ENCODE results near the gene ZNF862.

ZNF862 gene

DNA sequence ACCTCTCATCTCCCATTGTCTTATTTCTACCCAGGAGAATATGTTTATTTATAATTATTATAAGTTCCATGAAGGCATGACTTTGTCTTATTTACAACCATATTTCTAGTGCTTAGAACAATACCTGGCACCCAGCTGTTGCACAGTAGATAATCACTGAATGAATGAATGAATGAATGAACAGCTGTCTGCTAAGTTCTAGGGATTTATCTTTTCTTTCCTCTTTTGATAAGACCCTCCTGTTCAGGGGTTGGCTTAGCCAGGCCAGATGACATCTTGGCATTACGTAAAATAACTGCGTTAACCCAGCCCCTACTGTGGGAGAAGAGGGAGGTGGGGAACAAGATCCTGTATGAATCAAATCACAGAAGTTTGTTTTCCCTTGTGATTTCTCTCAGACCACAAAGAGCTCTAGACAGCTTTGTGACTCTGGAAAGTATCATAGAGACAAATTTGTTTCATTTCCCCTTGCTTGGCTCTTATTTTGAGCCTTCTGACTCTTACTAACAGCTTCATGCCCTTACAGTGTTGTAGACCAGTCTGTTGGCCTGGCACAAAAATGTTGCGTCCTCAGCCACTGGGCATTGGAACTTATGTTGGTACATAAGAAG is 8.4 kb downstream of the ZNF862 start:
- no peak for DNase-seq

- no peak for DNase-seq
Measured at GRCh38 chr7:149849174-149849573, 11.0 kb downstream of the ZNF862 start.

GRCh38 chr7:149850007-149850594 is 11.9 kb downstream of the ZNF862 start:
- no peak for DNase-seq

DNA sequence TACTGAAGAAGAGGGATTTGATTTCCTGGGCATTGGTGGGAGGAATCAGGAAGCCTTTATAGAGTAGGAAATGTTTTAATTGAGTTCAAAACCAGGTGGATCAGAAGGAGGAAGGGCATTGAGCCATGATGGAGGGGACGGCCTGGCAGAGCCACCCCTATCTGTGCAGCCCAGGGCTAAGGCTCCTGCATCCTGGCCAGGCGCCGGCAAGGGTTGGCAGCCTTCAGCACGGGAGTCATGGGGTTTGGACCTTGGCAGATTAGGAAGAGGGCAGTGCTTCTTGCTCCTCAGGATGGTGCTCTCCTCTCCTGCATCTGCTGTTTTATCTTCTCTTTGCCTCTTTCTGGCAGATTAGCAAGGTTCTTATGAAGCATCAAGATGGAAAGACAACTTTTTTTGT is 12.5 kb downstream of the ZNF862 start:
- DNase-seq: no peak

- no peak for DNase-seq
Measured at GRCh38 chr7:149851449-149851848, 13.3 kb downstream of the ZNF862 start.

GRCh38 chr7:149853157-149853556 is 15.0 kb downstream of the ZNF862 start:
- no peak for DNase-seq

- no peak for DNase-seq
Measured at GRCh38 chr7:149854611-149855360, 16.6 kb downstream of the ZNF862 start.

GRCh38 chr7:149855361-149856305 is 17.5 kb downstream of the ZNF862 start:
- DNase-seq: no peak

DNA sequence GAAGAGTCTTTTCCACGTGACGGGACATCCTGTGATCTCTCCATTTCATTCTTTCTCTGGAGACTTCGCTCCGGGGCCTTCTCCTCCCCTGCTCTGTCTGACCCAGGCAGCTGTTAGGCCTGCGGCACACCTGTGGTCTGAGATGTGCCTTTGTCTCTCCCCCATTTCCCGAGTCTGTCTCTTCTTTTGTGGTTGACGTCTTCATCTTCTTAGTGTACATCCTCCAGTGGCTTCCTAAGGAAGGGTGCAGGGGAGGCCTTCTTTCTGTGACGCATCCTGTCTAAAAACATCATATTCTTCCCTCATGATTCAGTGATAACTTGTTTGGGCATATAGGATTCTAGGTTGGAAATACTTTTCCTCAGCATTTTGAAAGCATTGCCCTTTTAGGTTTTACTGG is 18.4 kb downstream of the ZNF862 start:
- DNase-seq: peak; percentile 54

- DNase-seq: no peak
Measured at GRCh38 chr7:149859369-149859768, 21.2 kb downstream of the ZNF862 start.

DNA sequence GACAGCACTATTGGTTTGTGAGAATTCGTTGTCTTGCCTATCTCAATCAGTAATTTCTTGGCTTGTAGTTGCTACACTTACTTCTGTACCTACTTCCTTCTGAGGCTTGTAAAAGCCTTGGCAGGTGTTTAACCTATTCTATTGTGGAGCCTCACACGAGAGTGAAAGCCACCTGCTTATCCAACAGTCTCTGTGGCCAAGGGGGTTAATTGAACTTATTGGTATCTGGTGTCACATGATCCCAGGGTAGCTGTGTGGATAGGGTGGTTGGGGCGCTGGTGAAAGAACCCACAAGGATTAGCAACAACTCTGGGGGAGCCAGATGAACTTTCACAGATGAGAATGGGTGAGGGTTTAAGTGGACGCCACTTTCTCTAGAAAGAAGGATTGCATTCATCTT is 21.7 kb downstream of the ZNF862 start:
- DNase-seq: no peak

DNA sequence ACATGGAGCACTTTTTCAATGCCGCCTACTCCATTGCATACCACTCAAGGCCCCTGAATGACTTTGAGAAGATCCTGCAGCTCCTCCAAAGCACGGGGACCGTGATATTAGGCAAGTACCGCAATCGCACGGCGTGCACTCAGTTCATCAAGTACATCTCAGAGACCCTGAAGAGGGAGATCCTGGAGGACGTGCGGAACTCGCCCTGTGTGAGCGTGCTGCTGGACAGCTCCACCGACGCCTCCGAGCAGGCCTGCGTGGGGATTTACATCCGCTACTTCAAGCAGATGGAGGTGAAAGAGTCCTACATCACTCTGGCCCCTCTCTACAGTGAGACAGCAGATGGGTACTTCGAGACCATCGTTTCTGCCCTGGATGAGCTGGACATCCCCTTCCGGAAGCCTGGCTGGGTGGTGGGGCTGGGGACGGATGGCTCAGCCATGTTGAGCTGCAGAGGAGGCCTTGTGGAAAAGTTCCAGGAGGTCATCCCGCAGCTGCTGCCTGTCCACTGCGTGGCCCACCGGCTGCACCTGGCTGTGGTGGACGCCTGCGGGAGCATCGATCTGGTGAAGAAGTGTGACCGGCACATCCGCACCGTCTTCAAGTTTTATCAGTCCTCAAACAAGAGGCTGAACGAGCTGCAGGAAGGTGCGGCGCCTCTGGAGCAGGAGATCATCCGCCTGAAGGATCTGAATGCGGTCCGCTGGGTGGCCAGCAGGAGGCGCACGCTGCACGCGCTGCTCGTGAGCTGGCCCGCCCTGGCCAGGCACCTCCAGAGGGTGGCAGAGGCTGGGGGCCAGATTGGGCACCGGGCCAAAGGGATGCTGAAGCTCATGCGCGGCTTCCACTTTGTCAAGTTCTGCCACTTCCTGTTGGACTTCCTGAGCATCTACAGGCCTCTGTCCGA is 22.9 kb downstream of the ZNF862 start:
- no peak for DNase-seq

DNA sequence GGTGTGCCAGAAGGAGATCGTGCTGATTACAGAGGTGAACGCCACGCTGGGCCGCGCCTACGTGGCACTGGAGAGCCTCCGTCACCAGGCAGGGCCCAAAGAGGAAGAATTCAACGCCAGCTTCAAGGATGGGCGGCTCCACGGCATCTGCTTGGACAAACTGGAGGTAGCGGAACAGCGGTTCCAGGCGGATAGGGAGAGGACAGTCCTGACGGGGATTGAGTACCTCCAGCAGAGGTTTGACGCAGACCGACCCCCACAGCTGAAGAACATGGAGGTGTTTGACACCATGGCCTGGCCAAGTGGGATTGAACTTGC is 23.5 kb downstream of the ZNF862 start:
- DNase-seq: no peak

- DNase-seq: no peak
Measured at GRCh38 chr7:149862156-149862555, 24.0 kb downstream of the ZNF862 start.

DNA sequence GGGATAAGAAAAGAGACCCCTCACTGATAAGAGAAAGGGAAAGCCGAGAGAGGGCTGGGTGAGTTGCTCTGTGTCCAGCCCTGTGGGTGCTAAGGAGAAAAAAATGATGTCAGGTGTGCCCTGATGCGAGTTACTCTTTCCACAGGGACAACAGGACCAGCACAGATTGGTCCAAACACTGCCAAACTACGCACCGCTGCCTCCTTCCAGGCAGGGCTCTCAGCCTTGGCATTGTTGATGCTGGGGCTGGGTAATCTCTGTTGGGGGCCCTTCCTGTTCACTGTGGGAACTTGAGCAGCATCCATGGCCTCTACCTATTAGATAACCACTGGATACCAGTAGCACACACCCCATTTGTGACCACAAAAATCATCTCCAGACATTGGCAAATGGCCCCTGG is 25.3 kb downstream of the ZNF862 start:
- no peak for DNase-seq

DNA sequence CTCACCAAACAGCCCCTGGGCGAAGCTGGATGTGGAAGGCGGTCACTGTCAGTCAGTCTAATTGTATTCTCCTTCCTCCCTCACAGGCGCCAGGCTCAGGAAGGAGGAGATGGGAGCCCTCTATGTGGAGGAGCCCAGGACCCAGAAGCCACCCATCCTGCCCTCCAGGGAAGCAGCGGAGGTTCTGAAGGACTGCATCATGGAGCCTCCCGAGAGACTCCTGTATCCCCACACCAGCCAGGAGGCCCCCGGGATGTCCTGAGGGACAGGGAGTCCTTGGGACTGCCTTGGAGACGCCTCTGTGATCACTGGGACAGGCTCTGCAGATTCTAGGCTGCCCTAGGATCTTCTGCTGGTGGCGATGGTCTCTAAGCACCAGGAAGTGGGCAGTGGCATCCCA is 25.8 kb downstream of the ZNF862 start:
- no peak for DNase-seq

GRCh38 chr7:149864751-149865150 is 26.6 kb downstream of the ZNF862 start:
- DNase-seq: no peak

DNA sequence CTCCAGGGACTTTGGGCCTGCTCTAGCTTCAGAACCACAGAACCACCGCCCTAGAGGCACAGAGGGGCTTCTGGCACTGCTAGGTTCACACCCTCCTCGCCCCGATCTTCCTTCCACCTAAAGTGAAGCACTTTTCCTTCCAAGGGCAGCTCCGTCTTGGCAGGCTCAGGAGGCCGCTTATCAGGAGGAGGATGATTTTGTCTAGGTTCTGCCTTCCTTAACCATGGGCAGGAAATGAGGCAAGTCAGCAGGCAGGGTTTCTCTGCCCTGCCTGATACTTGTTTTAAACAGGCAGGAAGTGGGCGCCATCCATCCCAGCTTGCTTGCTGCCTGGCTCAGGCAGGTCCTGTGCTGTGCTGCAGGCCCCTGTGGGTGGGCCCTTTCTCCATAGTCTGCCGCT is 27.3 kb downstream of the ZNF862 start:
- peak; percentile 72 for DNase-seq

DNA sequence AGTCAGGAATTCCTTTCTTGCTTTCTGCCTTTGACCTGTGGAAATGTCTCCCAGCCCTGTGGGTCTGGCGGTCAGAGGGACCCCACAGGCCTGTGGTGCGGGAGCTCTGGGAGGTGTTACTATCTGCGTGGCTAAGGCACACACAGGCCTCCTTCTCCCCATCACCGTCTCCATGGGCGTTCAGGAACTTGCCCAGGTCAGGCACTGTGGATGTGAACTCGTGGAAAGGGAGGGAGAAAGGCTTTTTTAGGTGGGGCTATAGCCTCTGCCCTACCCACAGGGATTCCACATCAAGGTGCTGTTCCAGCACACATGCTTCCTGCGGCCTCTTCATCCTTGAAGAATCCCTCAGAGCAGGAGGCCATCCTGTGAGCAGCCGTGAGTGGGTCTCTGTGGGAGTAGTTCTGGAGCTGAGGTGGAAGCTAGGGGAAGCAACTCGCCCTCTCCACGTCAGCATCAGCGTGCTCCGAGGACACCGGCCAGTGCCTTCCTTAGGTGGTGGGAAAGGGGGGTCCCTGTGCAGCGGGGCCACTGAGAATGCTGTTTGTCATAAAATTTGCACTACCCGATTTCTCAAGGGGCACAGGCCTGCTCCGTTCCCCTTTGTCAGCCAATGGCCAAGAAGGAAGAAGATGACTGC is 28.1 kb downstream of the ZNF862 start:
- no peak for DNase-seq

- no peak for DNase-seq
Measured at GRCh38 chr7:149866779-149867447, 28.7 kb downstream of the ZNF862 start.
